Measurements from ENCODE around the gene TMEM181.

DNA sequence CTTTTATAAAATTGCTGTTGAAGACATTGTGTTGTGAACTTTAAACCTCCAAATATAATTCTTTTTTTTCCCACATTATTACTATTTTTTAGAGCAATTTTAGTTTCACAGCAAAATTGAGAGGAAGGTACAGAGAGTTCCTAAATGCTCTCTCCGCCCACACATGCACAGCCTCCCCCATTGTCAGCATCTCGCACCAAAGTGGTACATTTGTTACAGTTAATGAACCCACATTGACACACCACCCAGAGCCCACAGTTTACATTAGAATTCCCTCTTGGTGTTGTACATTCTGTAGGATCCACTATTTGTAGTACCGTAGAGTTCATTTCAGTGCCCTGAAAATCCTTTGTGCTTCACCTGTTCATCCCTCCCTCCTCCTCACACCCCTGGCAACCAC, 33.8 kb downstream of the TMEM181 start:
- no peak for TF ChIP-seq CTCF (IDR thresholded peaks at IDR 0.05)
- no peak for TF ChIP-seq EP300 (IDR thresholded peaks at IDR 0.05)
- no peak for TF ChIP-seq POLR2AphosphoS5 (IDR thresholded peaks at IDR 0.05)
- TF ChIP-seq POLR2A (IDR thresholded peaks at IDR 0.05; ENCODE audit: low read depth) = no peak

Measured in esophagus muscularis mucosa (tissue), 4 donors.